Measurements from ENCODE around the gene WDR86. TPM values are rescaled to one million over a fixed set of nuclear protein-coding genes. Genes with fewer than 3 reads are reported as not detected.

WDR86 gene
- total RNA-seq, 6 donors from 2014 or later = 1.1 to 17.4 (median 3.9) TPM

DNA sequence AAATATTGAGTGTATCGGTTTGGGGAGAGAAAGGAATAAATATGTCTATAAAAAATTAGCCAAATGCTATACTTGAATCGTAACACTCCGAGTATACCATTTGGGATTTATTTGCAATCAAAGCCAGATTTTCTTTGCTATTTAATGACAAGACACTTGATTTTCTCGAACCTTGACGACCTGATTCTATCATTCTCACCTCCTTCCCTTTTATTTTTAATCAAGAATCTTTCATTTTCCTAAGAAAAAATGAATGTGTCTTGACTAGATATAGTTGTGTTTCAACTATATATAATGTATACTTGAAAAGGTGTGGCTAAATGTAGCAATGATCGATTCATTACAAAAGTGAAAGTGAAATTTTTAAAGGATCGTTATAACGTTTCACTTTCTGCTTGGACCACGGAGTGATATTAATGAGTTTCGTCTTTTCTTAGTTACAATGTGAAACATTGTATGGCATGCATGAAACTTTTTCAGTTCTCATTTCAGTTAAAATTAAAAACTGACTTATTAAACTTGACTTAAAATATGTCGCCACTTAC lies 67.7 kb downstream of the WDR86 start:
- TF ChIP-seq, protein P1, sequence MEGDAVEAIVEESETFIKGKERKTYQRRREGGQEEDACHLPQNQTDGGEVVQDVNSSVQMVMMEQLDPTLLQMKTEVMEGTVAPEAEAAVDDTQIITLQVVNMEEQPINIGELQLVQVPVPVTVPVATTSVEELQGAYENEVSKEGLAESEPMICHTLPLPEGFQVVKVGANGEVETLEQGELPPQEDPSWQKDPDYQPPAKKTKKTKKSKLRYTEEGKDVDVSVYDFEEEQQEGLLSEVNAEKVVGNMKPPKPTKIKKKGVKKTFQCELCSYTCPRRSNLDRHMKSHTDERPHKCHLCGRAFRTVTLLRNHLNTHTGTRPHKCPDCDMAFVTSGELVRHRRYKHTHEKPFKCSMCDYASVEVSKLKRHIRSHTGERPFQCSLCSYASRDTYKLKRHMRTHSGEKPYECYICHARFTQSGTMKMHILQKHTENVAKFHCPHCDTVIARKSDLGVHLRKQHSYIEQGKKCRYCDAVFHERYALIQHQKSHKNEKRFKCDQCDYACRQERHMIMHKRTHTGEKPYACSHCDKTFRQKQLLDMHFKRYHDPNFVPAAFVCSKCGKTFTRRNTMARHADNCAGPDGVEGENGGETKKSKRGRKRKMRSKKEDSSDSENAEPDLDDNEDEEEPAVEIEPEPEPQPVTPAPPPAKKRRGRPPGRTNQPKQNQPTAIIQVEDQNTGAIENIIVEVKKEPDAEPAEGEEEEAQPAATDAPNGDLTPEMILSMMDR (IDR thresholded peaks at IDR 0.05) = no peak
- TF ChIP-seq POLR2AphosphoS5 (IDR thresholded peaks at IDR 0.05) (no peak), EP300 (IDR thresholded peaks at IDR 0.05) (no peak), POLR2A (IDR thresholded peaks at IDR 0.05) (no peak)
- no peaks in the 10 kb centered on the region for H3K27me3 ChIP-seq
- peaks cover 17 to 19% (median 18%) of the 10 kb centered on the region in 4 donors for H3K4me1 ChIP-seq
- peak overlapping the region; percentile 70 to 92 (median 87) for H3K27ac ChIP-seq
- H3K4me3 ChIP-seq = peak overlapping the region; percentile 45 to 96 (median 86)
- no peak for DNase-seq
- no peaks in the 10 kb centered on the region for H3K9me3 ChIP-seq
- peaks cover 4 to 28% (median 15%) of the 10 kb centered on the region in 4 donors for H3K36me3 ChIP-seq
- ATAC-seq (ENCODE audit: low FRiP score in 2 of 2) = no peak
- WGBS, 2 donors = 2 to 3% methylated on average over 11 of the region's 11 CpGs

GRCh38 chr7:151341357-151342101 lies 68.3 kb downstream of the WDR86 start, which contains the start of gene NUB1:
Gene NUB1, plus strand, starts transcription at chr7:151341812. Its CDS starts 3,538 bp downstream, at chr7:151345350.
- H3K27ac ChIP-seq = peak within 1 kb of the TSS; percentile 70 to 92 (median 87)
- H3K36me3 ChIP-seq = peaks cover 4 to 21% (median 11%) of the 10 kb centered on the region in 4 donors
- H3K4me1 ChIP-seq = peaks cover 17 to 19% (median 18%) of the 10 kb centered on the region in 4 donors
- WGBS, 2 donors = 4 to 11% methylated on average over 22 to 49 of the region's 72 CpGs
- TF ChIP-seq POLR2A (IDR thresholded peaks at IDR 0.05) (peak in 3 of 4 donors; percentile 81 to 91 (median 82)), POLR2AphosphoS5 (IDR thresholded peaks at IDR 0.05) (peak; percentile 80 to 95), EP300 (IDR thresholded peaks at IDR 0.05) (no peak)
- TF ChIP-seq, protein P1 (IDR thresholded peaks at IDR 0.05) = peak in 4 of 6 experiments; percentile 27 to 36 (median 33)
- DNase-seq (peak; percentile 95 to 99), ATAC-seq (ENCODE audit: low FRiP score in 2 of 2) (peak; percentile 100)
- no peaks in the 10 kb centered on the region for H3K27me3 ChIP-seq
- peak within 1 kb of the TSS; percentile 45 to 96 (median 86) for H3K4me3 ChIP-seq
- H3K9me3 ChIP-seq = no peaks in the 10 kb centered on the region

- H3K36me3 ChIP-seq = peaks cover under 1 to 15% (median 5%) of the 10 kb centered on the region in 4 donors
- 64 to 66% methylated on average over 12 of the region's 12 CpGs for WGBS, 2 donors
- H3K27me3 ChIP-seq = no peaks in the 10 kb centered on the region
- peaks cover 15 to 19% (median 18%) of the 10 kb centered on the region in 4 donors for H3K4me1 ChIP-seq
- ATAC-seq (ENCODE audit: low FRiP score in 2 of 2) (peak; percentile 1 to 28), DNase-seq (no peak)
- no peaks in the 10 kb centered on the region for H3K9me3 ChIP-seq
- peak overlapping the region in 3 of 4 donors; percentile 78 to 96 (median 93) for H3K4me3 ChIP-seq
- TF ChIP-seq POLR2AphosphoS5 (IDR thresholded peaks at IDR 0.05) (no peak), EP300 (IDR thresholded peaks at IDR 0.05) (no peak), POLR2A (IDR thresholded peaks at IDR 0.05) (no peak)
- TF ChIP-seq, protein P1 (IDR thresholded peaks at IDR 0.05) = no peak
- peak overlapping the region; percentile 70 to 92 (median 87) for H3K27ac ChIP-seq
Measured at GRCh38 chr7:151340794-151341356, 69.0 kb downstream of the WDR86 start.

GRCh38 chr7:151339651-151340382 lies 70.0 kb downstream of the WDR86 start:
- 54 to 63% methylated on average over 7 of the region's 7 CpGs for WGBS, 2 donors
- peak overlapping the region; percentile 45 to 69 (median 62) for H3K27ac ChIP-seq
- H3K4me1 ChIP-seq = peaks cover 15 to 19% (median 18%) of the 10 kb centered on the region in 4 donors
- no peak for ATAC-seq (ENCODE audit: low FRiP score in 2 of 2)
- H3K4me3 ChIP-seq = no peak overlapping the region
- H3K27me3 ChIP-seq = no peaks in the 10 kb centered on the region
- peaks cover 0 to 4% (median 0%) of the 10 kb centered on the region in 4 donors for H3K36me3 ChIP-seq
- DNase-seq = no peak
- TF ChIP-seq POLR2AphosphoS5 (IDR thresholded peaks at IDR 0.05) (no peak), EP300 (IDR thresholded peaks at IDR 0.05) (no peak), POLR2A (IDR thresholded peaks at IDR 0.05) (no peak)
- TF ChIP-seq, protein P1 (IDR thresholded peaks at IDR 0.05) = no peak
- no peaks in the 10 kb centered on the region for H3K9me3 ChIP-seq

All from upper lobe of left lung (tissue), 6 donors.